AG20443 (cell line): ENCODE results near the gene GRIN2D.

Source experiments
- DNase-seq: peaks from one replicate; pipeline ENCODE4 v3.0.0; 2012; ENCODE audit warnings: low spot score, mixed read lengths

Gene GRIN2D

DNA sequence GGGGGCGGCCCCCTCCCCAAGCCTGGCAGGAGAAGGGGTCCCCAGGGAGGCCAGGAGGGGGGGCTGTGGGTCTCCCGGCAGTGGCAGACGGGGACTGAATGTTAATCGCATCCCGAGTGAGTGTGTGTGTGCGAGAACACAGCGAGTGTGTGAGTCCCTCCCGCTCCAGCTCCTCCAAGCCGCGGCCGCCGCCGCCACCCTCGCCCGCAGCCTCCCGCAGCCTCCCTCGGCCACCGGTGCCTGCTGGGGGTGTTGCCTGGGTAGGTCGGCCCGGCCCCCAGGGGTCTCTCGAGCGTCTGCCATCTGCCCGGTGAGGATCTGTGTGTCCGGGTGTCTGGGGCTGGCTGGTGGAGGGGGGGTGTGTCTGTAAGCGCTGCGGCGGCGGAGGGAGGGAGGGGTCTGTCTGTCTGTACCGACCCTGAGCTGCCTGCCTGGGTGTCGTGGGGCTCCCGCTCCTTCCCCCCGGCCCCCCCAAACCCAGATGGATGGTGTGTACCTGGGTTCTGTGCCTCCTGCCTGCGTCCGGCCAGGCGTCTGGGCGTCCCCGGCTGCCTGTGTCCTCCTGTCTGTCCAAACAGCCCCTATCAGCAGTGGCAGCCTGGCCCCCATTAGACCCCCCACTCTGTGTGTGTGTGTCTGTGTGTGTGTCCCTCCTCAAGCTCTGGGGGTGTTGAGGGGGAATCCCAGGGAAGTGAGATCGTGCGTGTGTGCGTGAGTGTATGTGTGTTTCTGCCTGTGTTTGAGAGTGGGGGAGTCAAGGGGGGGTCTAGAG, at the start of gene GRIN2D:
TSS of gene GRIN2D (plus strand) at position 110 of the 772 bp plus-strand sequence. CDS start 4,725 bp downstream, outside the sequence.
- DNase-seq: no peak

DNA sequence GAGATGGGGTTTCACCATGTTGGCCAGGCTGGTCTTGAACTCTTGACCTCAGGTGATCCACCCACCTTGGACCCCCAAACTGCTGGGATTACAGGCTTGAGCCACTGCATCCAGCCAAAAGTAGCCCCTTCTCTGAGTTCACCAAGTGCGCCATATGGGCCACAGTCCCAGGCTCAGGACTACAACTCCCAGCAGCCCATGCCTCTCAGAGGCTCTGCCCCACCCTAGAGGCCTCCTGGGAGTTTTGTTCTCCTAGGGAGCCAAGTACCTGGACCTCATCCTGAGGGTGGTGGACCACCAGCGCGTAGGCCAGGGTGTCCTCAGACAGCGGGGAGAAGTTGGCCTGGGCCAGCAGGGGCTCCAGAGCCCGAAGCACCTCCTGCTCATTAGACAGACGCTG, 48.6 kb upstream of the GRIN2D start:
- no peak for DNase-seq

DNA sequence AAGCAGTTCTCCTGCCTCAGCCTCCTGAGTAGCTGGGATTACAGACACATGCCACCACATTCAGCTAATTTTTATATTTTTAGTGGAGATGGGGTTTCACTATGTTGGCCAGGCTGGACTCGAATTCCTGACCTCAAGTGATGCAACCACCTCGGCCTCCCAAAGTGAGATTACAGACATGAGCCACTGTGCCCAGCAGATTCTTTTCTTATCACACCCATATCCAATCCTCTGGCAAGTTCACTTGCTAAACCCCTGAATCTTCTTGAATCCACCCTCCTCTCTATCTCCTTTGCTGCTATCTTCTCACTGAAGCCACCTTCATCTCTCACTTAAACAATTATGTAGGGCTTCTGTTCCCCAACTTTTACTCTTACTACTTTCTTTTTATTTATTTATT, 47.3 kb upstream of the GRIN2D start:
- DNase-seq: no peak

DNA sequence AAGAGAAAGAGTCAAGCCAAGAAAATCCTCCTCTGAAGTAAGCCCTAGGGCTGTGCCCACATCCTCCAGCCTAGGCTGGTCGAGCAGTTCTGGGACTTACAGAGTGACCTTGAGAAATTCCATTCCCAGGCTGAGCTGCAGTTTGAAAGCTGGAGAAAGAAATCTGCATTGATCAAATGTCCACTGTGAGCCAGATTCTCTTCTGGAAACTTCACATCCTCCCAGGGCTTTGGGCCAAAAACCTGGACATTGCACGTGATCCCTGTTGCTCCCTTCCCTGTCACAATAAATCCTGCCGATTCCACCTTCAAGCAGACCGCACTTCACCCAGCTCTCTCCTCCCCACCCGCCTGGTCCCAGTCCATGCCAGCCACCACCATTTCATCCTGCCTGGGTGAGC, 45.4 kb upstream of the GRIN2D start:
- no peak for DNase-seq

DNA sequence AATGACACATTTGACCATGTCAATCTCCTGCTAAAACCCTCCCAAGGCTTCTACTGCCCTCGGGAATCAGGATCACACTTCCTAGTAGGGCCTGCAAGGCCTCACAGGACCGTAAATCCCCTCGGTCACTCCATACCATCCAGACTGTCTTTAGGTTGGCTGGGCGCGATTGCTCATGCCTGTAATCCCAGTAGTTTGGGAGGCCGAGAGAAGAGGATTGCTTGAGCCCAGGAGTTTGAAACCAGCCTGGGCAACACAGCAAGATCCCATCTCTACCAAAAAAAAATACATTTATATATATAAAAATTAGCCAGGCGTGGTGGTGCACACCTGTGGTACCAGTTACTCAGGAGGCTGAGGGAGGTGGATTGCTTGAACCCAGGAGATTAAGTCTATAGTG, 44.7 kb upstream of the GRIN2D start:
- no peak for DNase-seq

DNA sequence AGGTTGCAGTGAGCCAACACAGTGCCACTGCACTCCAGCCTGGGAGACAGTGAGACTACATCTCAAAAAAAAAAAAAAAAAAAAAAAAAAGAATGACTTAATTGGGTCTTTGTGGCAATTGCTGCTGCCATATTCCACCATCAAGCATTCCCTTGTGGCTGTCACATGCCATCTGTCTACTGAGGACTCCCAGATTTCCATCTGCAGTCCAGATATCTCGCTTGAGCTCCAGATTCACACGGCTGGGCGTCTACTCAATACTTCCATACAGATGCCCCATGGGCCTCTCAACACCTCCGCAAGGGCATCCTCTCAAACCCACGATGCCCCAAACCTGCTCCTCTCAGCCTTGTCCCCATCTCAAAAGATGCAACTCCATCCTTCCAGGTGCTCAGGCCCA, 42.6 kb upstream of the GRIN2D start:
- no peak for DNase-seq

DNA sequence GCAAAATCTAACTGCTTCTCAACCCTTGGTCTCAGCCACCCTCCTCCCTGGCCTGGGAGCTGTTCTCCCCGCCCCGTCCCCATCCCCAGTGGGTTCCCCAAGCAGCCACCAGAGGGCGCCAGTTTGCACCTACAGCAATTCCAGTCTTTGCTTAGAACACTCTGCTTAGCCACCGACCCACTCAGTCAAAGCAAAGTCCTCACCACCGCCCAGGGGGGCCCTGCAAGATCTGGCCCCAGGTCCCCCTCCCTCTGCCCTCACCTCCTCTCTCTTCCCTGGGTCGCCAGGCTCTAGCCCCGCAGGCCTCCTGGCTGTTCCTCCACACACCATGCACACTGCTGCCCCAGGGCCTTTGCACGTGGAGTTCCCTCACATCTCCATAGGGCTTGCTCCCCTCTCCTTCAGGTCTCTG, 42.1 kb upstream of the GRIN2D start:
- peak; percentile 77 for DNase-seq

DNA sequence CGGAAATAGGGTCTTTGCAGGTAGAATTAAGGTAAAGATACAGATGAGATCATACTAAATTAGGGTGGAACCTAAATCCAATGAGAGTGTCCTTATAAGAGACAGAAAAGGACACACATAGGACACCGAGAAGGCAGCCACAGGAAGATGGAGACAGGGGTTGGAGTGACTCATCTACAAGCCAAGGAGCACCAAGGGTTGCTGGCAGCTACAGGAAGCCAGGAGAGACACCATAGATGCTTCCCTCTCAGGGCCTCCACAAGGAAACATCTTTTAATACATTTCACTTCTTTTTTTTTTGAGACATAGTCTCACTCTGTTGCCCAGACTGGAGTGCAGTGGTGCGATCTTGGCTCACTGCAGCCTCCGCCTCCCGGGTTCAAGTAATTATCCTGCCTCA, 39.8 kb upstream of the GRIN2D start:
- DNase-seq: no peak

DNA sequence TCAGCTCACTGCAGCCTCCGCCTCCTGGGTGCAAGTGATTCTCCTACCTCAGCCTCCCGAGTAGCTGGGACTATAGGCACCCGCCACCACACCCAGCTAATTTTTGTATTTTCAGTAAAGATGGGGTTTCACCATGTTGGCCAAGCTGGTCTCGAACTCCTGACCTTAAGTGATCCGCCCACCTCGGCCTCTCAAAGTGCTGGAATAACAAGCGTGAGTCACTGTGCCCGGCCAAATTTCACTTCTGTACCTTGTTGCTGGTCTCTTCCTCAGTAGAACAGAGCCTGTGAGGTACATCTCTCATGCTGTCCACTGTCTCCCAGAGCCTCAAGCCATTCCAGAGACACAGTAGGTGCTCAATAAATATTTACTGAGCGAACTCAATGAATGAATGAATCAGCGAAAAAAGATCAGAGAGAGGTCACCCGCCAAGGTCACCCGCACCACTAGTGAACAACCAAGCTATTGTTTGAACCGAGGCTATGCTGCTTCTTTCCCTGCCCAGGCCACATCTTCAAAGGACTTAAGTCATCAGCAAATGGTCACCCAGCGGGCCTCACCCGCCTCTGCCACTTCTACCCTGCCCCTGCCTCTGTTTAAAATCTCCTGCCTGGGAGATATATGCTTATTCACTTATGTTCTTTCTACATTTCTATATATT, 39.0 kb upstream of the GRIN2D start:
- no peak for DNase-seq

DNA sequence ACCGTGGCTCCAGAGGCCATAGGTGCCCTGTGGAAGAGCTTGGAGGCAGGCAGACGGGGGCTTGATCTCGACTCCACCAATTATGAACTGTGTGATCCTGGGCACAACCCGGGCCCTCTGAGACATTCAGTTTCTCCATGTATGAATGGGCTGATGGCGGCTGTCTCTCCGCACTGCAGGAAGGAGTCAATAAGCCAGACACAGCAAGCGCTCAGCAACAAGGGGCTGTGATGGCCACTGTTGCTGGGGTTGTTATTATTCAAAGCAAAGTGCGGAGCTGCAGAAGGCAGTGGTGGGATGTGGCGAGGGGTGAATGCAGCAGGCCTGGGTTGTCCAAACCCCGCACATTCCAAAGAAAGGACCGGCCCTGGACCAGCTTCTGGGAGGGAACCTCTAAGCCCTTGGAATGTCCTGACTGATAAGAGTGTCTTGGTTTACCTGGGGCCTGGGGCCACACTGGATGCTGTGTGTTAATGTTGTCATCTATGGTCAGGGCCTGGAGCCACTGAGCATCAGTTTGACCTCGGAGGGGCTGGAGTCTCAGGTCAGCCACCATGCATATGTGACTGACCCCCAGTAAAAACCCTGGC, 38.0 kb upstream of the GRIN2D start:
- no peak for DNase-seq

DNA sequence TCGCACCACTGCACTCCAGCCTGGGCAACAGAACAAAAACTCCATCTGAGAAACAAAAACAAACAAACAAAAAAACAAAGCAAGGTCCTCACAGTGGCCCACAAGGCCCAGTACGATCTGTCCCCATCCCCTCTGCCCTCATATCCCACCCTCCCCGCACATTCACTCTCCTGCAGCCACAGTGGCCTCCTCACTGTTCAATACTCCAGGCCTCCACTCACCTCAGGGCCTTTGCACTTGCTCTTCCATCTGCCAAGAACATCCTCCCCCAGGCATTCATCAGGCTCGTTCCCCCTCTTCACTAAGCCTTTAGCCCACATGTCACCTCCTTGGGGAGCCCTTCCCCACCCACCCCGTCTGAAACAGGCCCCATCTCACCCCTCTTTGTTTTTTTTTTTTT, 34.3 kb upstream of the GRIN2D start:
- DNase-seq: no peak

DNA sequence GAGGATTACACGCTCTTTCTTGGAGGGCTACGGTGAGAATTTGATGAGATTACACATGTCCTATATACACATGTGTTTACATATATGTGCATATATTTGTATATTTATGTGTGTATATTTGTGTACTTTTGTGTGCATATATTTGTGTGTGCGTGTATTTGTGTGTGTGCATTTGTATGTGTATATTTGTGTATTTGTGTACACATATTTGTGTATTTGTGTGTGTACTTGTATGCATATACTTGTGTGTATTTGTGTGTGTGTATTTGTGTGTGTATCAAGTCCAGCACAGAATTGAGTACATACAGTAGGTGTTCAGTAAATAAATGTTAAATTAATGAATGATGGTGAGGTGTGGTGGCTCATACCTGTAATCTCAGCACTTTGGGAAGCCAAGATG, 31.6 kb upstream of the GRIN2D start:
- no peak for DNase-seq

DNA sequence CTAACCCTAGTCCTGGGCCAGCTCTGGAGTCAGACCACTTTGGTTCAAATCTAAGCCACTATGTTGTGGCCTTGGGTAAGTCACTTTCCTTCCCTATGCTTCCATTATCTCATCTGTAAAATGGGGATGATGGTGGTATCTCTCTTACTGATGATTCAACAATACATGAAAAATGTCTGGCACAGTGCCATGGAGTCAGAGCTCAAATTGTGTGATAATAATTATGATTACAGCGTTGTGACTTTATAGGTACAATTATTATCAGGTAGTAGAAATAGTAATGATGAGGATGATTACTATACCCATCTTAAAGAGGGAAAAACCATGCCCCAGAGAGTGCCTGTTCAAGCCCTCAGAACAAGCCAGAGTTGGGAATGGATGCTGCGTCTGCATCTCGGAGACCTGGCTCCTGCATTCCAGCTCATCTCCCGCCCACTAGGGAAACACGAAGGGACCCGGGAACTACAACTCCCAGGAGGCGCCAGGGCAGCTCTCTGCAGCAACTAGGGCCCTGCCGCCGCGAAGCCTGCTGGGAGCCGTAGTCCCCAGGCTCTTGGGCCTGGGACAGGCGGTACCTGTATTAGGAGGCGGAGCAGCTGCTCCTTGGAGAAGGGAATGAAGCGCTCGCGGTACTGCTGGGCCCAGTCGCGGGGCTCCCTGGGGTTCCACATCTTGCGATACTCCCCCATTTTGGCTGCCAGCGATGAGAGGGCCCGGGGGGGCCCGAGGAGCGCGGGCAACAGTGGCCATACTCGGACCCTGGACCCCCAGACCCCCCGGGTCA, 30.6 kb upstream of the GRIN2D start:
- peak; percentile 94 for DNase-seq

DNA sequence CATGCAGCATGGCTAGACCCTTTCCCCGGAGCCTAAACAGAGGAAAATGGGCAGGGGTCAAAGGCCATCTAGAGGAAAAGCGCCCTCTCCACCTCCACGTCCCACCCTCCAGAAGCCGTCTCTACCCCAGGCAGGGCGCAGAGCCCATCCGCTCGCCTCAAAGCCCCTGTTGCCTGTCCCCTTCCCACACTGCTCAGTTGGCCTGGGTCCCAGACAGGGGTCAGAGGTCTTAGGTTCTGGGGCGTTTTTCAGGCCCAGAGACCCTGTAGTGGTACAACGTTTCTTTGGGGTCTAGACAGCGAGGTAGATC, 30.0 kb upstream of the GRIN2D start:
- DNase-seq: no peak

DNA sequence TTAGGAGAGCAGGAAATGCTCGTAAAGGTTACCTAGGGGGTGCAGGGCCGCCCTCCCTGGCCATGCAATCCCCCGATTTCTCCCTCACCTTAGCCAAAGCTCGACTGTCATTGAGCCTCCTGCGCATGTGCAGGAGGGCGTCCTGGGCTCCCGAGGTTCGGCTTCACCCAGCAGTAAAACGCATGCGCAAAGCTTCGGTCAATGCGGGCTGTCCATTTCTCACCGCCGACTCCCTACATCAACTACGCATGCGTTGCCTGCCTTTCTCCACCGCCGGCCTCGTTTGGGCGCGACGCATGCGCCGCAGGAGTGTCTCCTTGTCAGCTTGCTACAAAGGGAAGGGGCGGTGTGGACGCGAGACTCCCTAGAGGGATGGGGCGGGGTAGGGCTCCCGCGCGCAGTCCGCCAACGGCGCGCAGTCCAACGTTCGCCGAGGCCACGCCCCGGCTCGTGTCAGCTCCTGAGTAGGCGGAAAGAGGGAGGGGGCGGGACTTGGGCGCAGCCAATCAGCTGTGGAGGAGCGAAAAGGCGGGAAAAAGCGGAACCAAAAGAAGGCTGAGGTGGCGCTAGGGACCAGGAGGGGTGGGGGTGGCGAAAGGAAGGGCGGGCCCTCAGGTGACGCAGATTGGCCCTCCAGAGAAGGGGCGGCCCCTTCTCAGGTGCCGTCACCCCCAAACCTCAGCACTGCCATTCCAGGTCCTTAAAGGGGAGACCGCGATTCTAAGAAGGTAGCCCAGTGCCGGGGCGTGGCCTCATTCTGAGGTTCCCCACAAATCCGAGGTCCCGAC, 29.5 kb upstream of the GRIN2D start, which contains the start of the genes SYNGR4 and TMEM143:
TSS of gene SYNGR4 (plus strand) at position 558 of the 788 bp plus-strand sequence. CDS start 1,476 bp downstream, outside the sequence.
TSS of gene TMEM143 (minus strand) at position 131 of the 788 bp plus-strand sequence. CDS start at position 111, 20 bp downstream.
- peak; percentile 100 for DNase-seq

DNA sequence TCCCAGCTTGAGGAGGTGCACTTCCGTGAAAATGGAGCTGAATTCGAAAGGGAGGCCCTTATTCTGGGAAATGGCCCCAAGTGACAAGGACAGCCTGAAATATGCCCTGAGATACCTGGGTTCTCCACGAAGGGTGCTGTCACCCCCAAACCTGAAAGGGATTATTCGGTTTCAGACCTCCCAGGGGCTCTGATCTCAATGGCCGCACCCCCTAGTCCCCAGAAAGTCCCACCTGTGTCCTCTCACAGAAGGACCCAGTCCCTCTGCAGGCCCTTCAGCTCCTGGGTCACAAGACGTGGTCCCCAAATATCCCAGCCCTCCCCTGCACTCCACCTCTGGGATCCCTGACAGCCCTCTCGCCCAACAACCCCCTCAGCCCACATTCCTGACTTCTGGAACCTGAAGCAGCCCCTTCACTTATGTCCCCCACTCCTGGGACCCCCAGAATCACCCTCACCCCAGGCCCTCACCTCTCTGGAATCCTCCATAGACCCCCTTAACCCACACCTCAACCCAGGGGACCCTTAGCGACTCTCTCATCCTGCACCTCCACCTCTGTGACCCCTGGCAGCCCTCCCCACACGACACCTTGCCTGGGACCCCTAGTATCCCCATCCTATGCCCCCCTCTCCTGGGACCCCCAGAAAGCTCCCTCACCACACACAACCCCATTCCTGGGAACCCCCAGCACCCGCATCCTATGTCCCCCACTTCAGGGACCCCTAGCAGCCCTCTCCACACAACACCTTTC, 28.7 kb upstream of the GRIN2D start:
- DNase-seq: no peak

DNA sequence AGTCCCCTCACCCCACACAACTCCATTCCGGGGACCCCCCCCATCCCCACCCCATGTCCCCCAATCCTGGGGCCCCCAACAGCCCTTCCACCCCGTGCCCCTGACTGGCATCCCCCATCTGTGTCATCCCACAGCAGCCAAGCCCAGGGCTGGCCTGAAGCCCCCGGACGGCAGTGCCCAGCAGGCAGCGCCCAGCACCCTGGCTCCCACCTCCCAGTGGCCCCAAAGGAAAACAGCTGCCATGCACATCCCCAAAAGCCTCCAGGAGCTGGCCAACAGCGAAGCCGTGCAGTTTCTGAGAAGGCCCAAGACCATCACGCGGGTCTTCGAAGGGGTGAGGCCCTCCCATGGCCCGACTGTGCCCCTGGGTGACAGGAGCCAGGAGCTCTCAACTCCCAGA, 27.9 kb upstream of the GRIN2D start:
- no peak for DNase-seq

DNA sequence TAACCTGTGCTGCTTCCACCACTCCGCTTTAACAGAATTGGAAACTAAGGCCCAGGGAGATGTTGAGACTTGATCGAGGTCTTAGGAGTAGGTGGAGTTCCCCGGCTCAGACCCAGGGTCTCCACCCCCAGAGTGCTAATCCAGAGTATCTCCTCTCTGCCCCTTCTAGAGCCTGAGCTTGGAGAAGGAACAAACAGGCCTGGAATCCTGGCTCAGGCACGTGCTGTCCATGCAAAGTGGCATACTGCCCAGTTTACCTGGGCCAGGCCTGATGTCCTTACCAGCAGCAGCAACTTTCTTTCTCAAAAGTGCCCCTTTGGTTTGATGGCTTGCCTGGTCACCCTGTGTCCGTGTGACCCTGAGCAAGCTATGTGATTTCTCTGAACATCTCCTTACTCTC, 25.6 kb upstream of the GRIN2D start:
- no peak for DNase-seq

DNA sequence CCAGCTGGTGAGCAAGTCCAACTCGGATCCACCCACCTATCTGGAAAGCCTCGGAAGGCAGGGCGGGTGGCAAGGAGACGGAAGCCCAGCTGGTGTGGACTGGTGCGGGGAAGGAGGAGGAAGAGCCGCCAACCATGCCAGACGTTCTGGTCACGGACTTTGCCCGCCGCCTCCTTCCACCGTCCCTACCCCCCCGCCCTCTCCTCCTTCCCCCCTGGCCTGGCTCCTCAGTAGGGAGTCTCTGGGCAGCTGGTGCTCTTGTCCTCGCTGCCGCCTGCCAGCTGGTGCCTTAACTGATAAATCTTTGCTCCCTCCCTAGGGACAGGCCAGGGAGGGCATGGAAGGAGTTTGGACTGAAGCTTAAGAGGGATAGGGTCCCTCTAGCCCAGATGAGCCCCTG, 24.5 kb upstream of the GRIN2D start:
- DNase-seq: no peak

DNA sequence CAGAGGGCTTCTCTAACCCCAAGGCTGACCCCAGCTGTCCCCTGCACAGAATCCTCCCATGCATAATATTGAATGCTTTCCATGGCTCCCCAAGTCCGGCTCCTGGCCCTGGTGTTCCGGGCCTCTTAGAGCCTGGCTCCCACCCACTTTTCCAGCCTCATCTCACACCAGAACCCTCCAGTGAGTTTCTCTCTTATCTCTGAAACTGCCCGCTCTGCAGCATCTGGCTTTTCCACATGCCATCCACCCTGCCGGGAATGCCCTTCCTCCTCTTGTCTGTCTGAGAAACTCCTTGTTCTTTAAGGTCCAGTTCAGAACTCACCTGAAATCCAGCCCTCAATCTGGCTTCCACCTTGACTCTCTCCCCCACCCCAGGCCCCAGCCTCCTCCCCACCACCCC, 22.5 kb upstream of the GRIN2D start:
- no peak for DNase-seq

DNA sequence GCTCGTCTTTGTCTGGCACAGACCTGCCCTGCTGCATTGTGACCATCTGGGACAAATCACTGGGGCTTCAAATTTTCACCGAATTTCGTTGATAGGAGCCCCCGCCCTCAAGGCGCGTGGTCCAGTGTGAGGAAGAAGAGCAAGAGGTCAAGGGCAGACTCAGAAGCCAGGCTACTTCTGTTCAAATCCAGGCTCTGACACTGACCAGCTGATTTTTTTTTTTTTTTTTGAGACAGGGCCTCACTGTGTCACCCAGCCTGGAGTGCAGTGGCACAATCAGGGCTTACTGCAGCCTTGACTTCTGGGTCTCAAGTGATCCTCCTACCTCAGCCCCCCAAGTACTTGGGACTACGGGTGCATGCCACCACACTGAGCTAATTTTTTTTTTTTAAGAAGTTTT, 22.1 kb upstream of the GRIN2D start:
- no peak for DNase-seq
